GM19328 (cell line): ENCODE data around the gene TBC1D1.

Experiments used
- ATAC-seq: cut with Tn5 transposase; IDR thresholded peaks from one replicate; pipeline ENCODE4 v1.9.1; 2021; ENCODE audit warnings: mild to moderate bottlenecking, moderate library complexity; ENCODE audit not compliant: unreplicated experiment

TBC1D1 gene

GRCh38 chr4:37890801-37891259 lies at the start of gene TBC1D1:
Gene TBC1D1 (plus strand): TSS chr4:37891084. CDS start chr4:37902096, 11,012 bp downstream.
- ATAC-seq, result peak; percentile 32

DNA sequence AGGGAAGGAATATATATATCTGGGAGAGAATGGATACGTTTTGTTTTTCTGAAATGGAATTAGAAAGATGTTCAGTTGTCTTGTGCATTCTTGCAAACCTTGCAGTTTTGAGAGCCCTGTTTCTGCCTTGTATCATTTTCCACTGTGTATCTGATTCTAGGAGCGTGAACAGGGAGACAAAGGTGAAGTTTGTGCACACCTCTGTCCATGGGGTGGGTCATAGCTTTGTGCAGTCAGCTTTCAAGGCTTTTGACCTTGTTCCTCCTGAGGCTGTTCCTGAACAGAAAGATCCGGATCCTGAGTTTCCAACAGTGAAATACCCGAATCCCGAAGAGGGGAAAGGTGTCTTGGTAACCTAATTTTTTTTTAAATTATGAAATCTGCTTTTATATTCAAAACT lies 46.7 kb upstream of the TBC1D1 start:
- ATAC-seq, result no peak

DNA sequence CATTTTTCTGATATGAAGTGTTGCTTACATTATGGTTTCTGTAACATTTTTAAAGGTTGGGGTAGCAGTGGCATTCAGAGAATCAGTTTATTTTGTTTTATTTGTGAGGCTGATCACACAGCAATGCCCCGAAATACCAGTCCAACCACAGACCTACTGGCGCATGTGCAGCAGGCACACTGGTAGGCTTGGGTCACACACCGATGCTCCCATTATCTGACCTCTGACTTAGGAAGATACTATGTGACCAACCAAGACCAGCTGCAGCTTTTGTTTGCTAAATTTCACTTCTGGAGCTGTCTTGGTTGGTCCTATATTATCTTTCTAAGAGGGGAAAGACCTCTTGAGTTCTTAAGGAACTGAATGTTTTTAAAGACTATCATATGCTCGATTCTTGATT lies 45.7 kb upstream of the TBC1D1 start:
- ATAC-seq, result no peak

GRCh38 chr4:37847311-37847884 lies 43.5 kb upstream of the TBC1D1 start:
- ATAC-seq, result no peak

- ATAC-seq, result no peak
Observed at GRCh38 chr4:37852376-37852775, 38.5 kb upstream of the TBC1D1 start.

DNA sequence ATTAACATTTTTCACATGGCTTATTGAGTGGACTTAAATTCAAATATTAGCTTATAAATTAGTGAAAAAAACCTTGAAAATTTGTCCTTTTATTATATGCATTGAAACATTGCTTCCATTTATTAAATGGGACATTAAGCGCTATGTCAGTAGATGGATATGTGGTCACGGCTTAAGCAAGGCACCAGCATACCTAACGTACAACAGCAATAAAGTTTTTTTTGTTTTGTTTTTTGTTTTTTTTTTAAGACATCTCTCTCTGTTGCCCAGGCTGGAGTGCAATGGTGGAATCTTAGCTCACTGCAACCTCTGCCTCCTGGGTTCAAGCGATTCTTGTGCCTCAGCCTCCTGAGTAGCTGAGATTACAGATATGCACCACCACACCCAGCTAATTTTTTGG lies 32.8 kb upstream of the TBC1D1 start:
- no peak for ATAC-seq

GRCh38 chr4:37858872-37859271 lies 32.0 kb upstream of the TBC1D1 start:
- no peak for ATAC-seq

GRCh38 chr4:37860266-37860665 lies 30.6 kb upstream of the TBC1D1 start:
- ATAC-seq, result no peak

DNA sequence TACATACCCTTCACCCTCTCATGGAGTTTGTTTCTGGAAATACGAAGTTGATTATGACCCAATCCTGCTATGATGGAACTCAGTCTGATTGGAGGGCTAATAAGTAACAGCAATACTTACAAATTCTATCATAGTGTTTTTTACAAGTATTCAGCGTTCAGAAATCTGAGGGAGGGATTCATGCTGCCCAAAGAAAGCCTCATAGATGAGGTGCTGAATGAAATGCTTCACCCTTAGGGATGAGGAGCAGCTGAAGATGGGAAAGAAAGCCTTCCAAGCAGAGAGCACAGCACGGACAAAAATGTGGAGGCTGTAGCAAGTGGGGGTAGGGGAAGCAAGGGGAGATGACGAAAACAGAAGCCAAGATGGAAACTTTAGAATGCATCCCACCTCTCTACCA lies 27.9 kb upstream of the TBC1D1 start:
- ATAC-seq, result no peak

DNA sequence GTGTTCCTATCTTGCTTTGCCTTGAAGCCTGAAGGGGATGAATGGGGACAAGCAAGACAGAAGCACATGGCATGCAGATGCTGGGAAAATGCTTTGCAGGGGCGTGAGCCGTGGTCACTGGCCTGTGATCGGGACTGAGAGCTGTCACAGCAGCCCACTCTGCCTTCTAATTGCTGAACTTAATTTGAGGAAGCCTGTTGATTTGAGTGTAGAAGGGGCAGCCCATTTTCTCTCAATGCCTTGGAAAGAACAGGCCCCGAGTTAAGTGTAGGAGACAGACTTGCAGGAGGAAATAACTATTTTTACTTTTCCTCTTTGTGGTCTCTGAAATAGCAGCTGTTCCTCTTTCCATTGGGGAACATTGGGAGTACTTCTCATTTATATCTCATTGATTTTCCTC lies 26.1 kb upstream of the TBC1D1 start:
- no peak for ATAC-seq

GRCh38 chr4:37865450-37865849 lies 25.4 kb upstream of the TBC1D1 start:
- ATAC-seq, result no peak

DNA sequence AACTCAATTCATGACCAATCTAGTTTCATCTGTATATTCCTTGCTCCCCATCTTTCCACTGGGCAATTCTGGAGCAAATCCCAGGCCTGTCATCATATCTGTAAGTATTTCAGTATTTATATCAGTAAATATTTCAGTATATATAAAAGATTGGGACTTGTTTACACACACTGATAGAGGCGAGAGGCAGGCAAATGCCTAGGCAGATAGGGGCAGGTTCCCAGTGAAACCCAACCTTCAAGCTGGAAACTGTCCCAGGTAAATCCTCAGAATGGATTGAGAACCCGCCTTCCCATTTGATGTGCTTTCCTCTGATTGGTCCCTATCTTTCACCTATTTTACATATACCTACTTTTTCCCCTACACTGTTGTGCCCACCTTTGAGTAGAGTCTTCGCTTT lies 23.8 kb upstream of the TBC1D1 start:
- no peak for ATAC-seq

- no peak for ATAC-seq
Observed at GRCh38 chr4:37868238-37868637, 22.6 kb upstream of the TBC1D1 start.

- ATAC-seq, result no peak
Observed at GRCh38 chr4:37872310-37872988, 18.4 kb upstream of the TBC1D1 start.

DNA sequence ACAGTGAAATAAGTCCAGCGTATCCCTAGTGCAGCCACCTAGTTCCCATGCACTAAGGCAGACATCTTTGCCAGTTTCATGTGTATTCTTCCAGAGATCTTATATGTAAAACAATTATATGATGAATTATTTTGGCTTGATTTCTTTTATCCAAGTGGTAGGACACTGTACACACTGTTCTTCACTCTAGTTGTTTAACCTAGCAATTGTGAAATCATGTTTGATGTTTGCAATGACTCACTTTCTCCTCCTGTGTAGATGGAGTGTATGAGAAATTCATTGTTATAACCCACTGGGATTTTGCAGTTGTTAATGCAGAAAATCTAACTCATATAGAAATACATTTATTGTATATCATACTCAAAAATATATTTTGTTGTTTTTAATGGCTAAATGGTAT lies 17.5 kb upstream of the TBC1D1 start:
- no peak for ATAC-seq

DNA sequence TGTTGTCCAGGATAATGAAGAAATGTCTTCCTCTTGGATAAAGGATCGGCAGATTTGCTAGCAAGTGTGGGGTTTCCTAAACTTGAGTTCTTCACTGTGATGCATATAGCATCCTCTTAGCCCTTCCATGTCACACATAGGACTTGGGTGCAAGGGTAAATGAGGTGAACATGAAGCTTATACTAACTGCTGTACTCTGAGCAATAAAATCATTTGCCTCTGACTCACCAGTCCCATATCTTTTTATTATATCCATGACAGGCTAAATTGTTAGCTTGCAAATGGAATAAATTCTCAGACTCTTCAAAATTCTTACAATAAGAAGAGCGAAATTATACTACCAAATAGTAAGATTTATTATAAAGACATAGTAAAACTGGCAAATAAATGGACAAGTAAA lies 14.7 kb upstream of the TBC1D1 start:
- no peak for ATAC-seq

DNA sequence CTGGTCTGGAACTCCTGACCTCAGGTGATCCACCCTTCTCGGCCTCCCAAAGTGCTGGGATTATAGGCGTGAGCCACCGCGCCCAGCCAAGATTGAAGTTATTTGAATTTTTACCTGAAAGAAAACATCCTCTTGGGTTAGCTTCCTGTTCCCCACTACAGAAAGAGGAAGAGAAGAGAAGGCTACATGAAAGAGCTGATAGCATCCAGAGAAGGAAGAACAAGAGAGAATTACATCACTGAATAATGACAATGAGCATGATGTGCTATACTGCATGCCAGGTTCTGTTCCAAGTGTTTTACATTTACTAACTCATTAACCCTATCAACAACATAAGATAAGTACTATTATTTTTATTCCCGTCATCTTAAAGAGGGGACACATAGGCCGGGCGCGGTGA lies 11.5 kb upstream of the TBC1D1 start:
- ATAC-seq, result no peak

DNA sequence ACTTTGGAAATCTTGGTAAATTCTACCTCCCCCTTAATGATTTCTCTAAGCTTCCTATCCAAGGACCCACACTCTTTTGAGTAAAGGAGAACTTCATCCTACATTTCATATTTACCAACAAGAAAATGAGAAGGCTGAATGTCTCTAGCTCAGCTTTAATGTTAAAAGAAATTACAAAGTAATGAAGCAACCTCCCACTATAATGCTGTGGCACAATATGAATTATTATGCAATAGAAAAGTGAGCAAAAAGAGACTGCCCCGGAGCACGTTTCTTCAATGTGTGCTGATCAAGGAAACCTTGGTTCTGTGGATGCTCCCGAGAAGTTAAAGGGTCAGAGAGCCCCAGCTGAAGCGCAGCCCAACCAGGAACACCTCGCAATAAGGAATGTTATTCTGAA lies 9.1 kb upstream of the TBC1D1 start:
- ATAC-seq, result no peak

DNA sequence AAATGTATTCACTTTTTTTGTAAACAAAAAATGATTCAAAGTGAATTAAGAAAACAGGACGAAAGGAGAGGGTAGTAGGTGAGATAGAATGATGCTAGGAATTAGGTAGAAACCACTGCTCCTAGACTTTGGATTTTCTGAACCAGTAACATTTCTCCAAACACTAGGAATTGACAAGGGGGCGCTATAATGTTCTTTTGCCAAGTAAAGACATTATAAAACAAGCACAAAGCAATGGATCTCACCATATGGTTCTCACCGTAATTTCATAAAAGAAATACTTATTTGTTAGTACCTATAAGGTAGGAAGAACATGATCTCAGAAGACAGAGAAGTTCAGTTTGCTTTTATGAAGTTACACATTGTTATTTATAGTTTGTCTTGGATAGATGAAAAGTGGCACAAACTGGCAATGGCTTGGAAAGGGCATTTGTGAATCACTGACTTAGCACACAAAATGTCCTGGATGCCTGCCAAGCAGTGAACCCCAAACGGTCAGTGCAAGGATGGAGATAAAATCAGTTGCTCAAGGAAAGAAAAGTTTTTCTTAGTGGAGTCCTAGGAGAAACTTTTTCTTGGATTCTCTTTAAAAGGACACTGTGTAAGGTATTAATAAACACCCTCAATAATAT lies 8.1 kb upstream of the TBC1D1 start:
- no peak for ATAC-seq

DNA sequence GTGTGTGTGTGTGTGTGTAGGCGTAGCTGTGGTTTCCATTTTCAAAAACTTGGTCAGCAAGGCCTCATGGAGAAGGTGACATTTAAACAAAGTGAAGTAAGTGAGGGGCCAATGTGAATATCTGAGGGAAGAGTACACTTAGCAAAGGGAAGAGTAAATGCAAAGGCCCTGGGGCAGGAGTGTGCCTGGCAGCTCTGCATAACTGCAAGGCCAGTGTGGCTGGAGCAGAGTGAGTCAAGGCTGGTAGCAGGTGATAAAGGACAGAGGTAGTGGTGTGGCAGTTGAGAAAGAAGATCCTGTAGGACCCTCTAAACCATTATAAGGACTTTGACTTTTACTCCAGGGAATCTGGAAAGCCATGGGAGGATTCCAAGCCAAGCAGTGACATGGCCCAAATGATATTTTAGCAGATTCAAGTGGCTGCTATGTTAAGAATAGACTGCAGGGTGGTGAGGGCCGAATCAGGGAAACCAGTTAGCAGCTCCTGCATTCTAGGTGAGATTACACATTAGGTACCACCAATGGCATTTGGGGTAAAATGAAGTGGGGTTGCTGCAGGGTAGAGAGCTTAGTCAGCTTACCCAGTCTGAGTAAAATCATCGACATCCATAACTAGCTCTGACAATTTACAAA lies 5.9 kb upstream of the TBC1D1 start:
- ATAC-seq, result no peak

DNA sequence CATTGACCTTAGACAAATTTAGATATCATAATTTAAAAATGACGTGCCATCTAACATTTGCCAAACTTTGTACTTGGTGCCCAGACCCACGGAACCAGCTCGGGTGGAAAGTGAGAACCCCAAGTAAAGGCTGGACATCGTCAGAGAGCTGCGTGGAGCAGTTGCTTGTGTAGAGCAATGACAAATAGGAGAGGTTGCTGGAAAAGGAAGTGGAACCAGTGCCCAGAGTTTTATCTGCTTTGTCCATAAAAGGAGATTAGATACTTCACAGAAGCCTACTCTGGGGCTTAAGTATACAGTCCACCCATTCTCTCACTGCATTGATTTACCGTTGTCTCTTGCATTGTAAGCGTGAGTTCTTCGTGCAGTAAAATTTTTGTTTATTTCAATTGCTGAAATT lies 5.4 kb upstream of the TBC1D1 start:
- no peak for ATAC-seq
